NB4 (cell line): ENCODE data around the gene IGSF6.

Source experiments
- CTCF ChIP-seq: IDR thresholded peaks from one replicate; pipeline ENCODE4 v1.5.1; 2012; ENCODE audit warnings: low read depth, low read length
- MYC ChIP-seq: IDR thresholded peaks from 2 replicates; pipeline ENCODE4 v1.6.1; 2011; ENCODE audit warnings: low read depth, low read length

DNA sequence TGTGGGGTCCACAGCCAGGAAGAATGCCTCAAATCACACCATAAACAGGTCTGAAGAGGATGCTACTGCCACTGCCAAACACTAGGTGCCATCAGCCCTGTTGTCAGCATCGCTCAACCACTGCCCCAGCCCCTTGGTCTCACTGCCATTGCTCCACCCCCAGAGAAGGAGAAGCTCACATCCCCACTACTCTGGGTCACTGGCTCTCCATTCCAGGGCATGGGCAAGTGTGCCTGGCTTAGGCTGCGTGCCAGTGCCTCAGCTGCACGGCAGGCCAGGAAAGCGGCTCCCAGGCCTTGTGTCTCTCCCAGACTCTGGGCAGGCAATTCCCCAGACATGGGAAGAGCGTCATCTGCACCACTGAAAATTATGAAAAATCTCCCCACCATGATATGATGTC lies 1.2 kb upstream of the IGSF6 start:
- TF ChIP-seq MYC (no peak), CTCF (no peak)
